GM12873 (cell line): Measurements from ENCODE around the gene PPP2R3C.

Experiments used
- CTCF ChIP-seq: IDR thresholded peaks from 2 replicates; pipeline ENCODE4 v1.5.1; 2012; ENCODE audit warnings: low read depth, mild to moderate bottlenecking, moderate library complexity, low read length, control low read depth; ENCODE audit not compliant: insufficient read depth; ENCODE audit errors: missing control alignments

Gene PPP2R3C

GRCh38 chr14:35072226-35072625 lies 49.6 kb downstream of the PPP2R3C start:
- no peak for TF ChIP-seq CTCF

GRCh38 chr14:35068238-35069012 lies 53.4 kb downstream of the PPP2R3C start:
- TF ChIP-seq CTCF: no peak

- TF ChIP-seq CTCF: no peak
These were observed 69.2 kb downstream of the PPP2R3C start for GRCh38 chr14:35052637-35053036.

- TF ChIP-seq CTCF: no peak
These were observed 70.0 kb downstream of the PPP2R3C start for GRCh38 chr14:35051796-35052195.

- TF ChIP-seq CTCF: no peak
These were observed 71.1 kb downstream of the PPP2R3C start for GRCh38 chr14:35050652-35051051.

- TF ChIP-seq CTCF: no peak
These were observed 73.7 kb downstream of the PPP2R3C start for GRCh38 chr14:35047976-35048513.

- TF ChIP-seq CTCF: no peak
These were observed 74.8 kb downstream of the PPP2R3C start for GRCh38 chr14:35046751-35047536.
